Caco-2 (cell line): Measurements from ENCODE around the gene NUP35. TPM values are rescaled to one million over a fixed set of nuclear protein-coding genes. Genes with fewer than 3 reads are reported as not detected.

Source experiments
- BruUV-seq: library from RNA; stranded (reverse); fragments of 400-500 nt; replicated peaks from 2 replicates; lab custom pipeline; 2021; lab: Mats Ljungman, UMichigan
- CTCF ChIA-PET: fragments of 300-600 bp; sonication (Branson Sonifier 250); formaldehyde crosslinking; loops from one replicate; lab custom pipeline; 2022; ENCODE audit warnings: antibody characterized with exemption; lab: Charles Lee
- POLR2A ChIA-PET: fragments of 300-600 bp; sonication (Branson Sonifier 250); formaldehyde crosslinking; loops from one replicate; lab custom pipeline; 2022; ENCODE audit warnings: antibody characterized with exemption; lab: Charles Lee
- DNase-seq, 2 experiments: peaks; one replicate each; pipeline versions ENCODE4 v3.0.0 to v3.0.0-alpha.2; 2020 to 2022
- H3K27me3 ChIP-seq: replicated peaks from 2 replicates; pipeline ENCODE4 v1.6.0; 2011; ENCODE audit warnings: low read length; ENCODE audit not compliant: control insufficient read depth, insufficient read depth
- H3K36me3 ChIP-seq: 2 replicates; pipeline ENCODE4 v1.5.1; 2011; ENCODE audit warnings: low read length; ENCODE audit not compliant: control insufficient read depth, insufficient read depth
- H3K4me1 ChIP-seq: fragments of 250-450 bp; sonication (Bioruptor Pico); 2 replicates; pipeline ENCODE4 v1.5.1; 2020; ENCODE audit warnings: mild to moderate bottlenecking
- H3K4me3 ChIP-seq: 2 replicates; pipeline ENCODE4 v1.5.1; 2011; ENCODE audit warnings: low read depth, mild to moderate bottlenecking, control low read depth, low read length
- H3K9me3 ChIP-seq: fragments of 250-450 bp; sonication (Bioruptor Pico); 2 replicates; pipeline ENCODE4 v1.5.1; 2020; ENCODE audit warnings: mild to moderate bottlenecking, moderate library complexity
- H3K27ac Mint-ChIP-seq: one replicate; pipeline ENCODE4 v1.8.0; 2022; ENCODE audit warnings: mixed read lengths; ENCODE audit not compliant: unreplicated experiment
- H3K27me3 Mint-ChIP-seq: one replicate; pipeline ENCODE4 v1.8.0; 2022; ENCODE audit warnings: mixed read lengths; ENCODE audit not compliant: insufficient read depth, unreplicated experiment
- H3K36me3 Mint-ChIP-seq: one replicate; pipeline ENCODE4 v1.8.0; 2022; ENCODE audit warnings: mild to moderate bottlenecking, mixed read lengths; ENCODE audit not compliant: insufficient read depth, unreplicated experiment
- H3K4me1 Mint-ChIP-seq: one replicate; pipeline ENCODE4 v1.8.0; 2022; ENCODE audit warnings: low read depth, mixed read lengths; ENCODE audit not compliant: unreplicated experiment
- H3K4me3 Mint-ChIP-seq: one replicate; pipeline ENCODE4 v1.8.0; 2022; ENCODE audit warnings: mild to moderate bottlenecking, moderate library complexity, mixed read lengths; ENCODE audit not compliant: unreplicated experiment
- H3K9me3 Mint-ChIP-seq: one replicate; pipeline ENCODE4 v1.8.0; 2022; ENCODE audit warnings: mixed read lengths; ENCODE audit not compliant: unreplicated experiment
- CTCF ChIP-seq, 2 experiments: fragments of 200-600 bp in 1 of 2; IDR thresholded peaks; 1 replicate in 1 of 2; 2 replicates in 1 of 2; pipeline versions ENCODE4 v1.5.1 to v1.8.0; 2011 to 2022; ENCODE audit warnings: antibody characterized with exemption in 1 of 2, control low read depth in 1 of 2, inconsistent platforms in 1 of 2, low read depth in 1 of 2, low read length in 1 of 2, mild to moderate bottlenecking in 1 of 2, moderate library complexity in 1 of 2; ENCODE audit not compliant: insufficient read depth in 1 of 2, severe bottlenecking in 1 of 2, unreplicated experiment in 1 of 2
- intact Hi-C: fragments of 100-400 bp; cut with micrococcal nuclease; formaldehyde crosslinking; loops from one replicate; pipeline ENCODE4 v1.10.0; 2022; ENCODE audit not compliant: unreplicated experiment
- total RNA-seq: library from RNA; stranded (reverse); gene quantifications from 2 replicates; pipeline ENCODE4 v1.2.3, GENCODE V29; 2022

NUP35 gene
- total RNA-seq, 1 experiment from 2014 or later, result 34.7 TPM

GRCh38 chr2:183204397-183204796 lies 80.2 kb downstream of the NUP35 start:
- peaks cover 11% of the 10 kb centered on the region for H3K36me3 Mint-ChIP-seq
- H3K27me3 Mint-ChIP-seq, result no peaks in the 10 kb centered on the region
- Histone ChIP-seq H3K27me3 (no peaks in the 10 kb centered on the region), H3K4me3 (no peak overlapping the region), H3K9me3 (no peaks in the 10 kb centered on the region), H3K4me1 (peaks cover 15% of the 10 kb centered on the region), H3K36me3 (no peaks in the 10 kb centered on the region)
- POLR2A ChIA-PET, result no interaction called here
- H3K4me1 Mint-ChIP-seq, result peaks cover 24% of the 10 kb centered on the region
- BruUV-seq, result no TSS peak
- H3K4me3 Mint-ChIP-seq, result no peak overlapping the region
- no peak for TF ChIP-seq CTCF (IDR thresholded peaks at IDR 0.05; ENCODE audit: insufficient read depth in 1 of 2, low read depth in 1 of 2, low read length in 1 of 2, severe bottlenecking in 1 of 2, unreplicated experiment in 1 of 2)
- CTCF ChIA-PET, result no interaction called here
- H3K9me3 Mint-ChIP-seq, result peaks cover 17% of the 10 kb centered on the region
- H3K27ac Mint-ChIP-seq, result no peak overlapping the region
- DNase-seq, result no peak
- intact Hi-C loops, result no loop called here

GRCh38 chr2:183207110-183207509 lies 82.9 kb downstream of the NUP35 start:
- peak; percentile 59 to 69 for DNase-seq
- no TSS peak for BruUV-seq
- Histone ChIP-seq H3K4me1 (peaks cover 15% of the 10 kb centered on the region), H3K27me3 (no peaks in the 10 kb centered on the region), H3K9me3 (0 out of 2 replicates have a peak, but pooled peaks cover 5% of the 10 kb centered on the region), H3K36me3 (no peaks in the 10 kb centered on the region), H3K4me3 (no peak overlapping the region)
- peaks cover 24% of the 10 kb centered on the region for H3K4me1 Mint-ChIP-seq
- no peak for TF ChIP-seq CTCF (IDR thresholded peaks at IDR 0.05; ENCODE audit: insufficient read depth in 1 of 2, low read depth in 1 of 2, low read length in 1 of 2, severe bottlenecking in 1 of 2, unreplicated experiment in 1 of 2)
- H3K4me3 Mint-ChIP-seq, result peak overlapping the region; percentile 1
- ChIA-PET CTCF (no interaction called here), POLR2A (no interaction called here)
- H3K27me3 Mint-ChIP-seq, result no peaks in the 10 kb centered on the region
- peaks cover 19% of the 10 kb centered on the region for H3K36me3 Mint-ChIP-seq
- H3K27ac Mint-ChIP-seq, result peak overlapping the region; percentile 34
- peaks cover 29% of the 10 kb centered on the region for H3K9me3 Mint-ChIP-seq
- intact Hi-C loops, result no loop called here

- TF ChIP-seq CTCF (IDR thresholded peaks at IDR 0.05; ENCODE audit: insufficient read depth in 1 of 2, low read depth in 1 of 2, low read length in 1 of 2, severe bottlenecking in 1 of 2, unreplicated experiment in 1 of 2), result no peak
- peaks cover 19% of the 10 kb centered on the region for H3K36me3 Mint-ChIP-seq
- peaks cover 17% of the 10 kb centered on the region for H3K4me1 Mint-ChIP-seq
- ChIA-PET POLR2A (no interaction called here), CTCF (no interaction called here)
- no peak for DNase-seq
- peaks cover 29% of the 10 kb centered on the region for H3K9me3 Mint-ChIP-seq
- no peak overlapping the region for H3K27ac Mint-ChIP-seq
- peaks cover 15% of the 10 kb centered on the region for H3K4me1 ChIP-seq
- no peaks in the 10 kb centered on the region for H3K27me3 Mint-ChIP-seq
- no peaks in the 10 kb centered on the region for H3K27me3 ChIP-seq
- intact Hi-C loops, result no loop called here
- no TSS peak for BruUV-seq
- no peak overlapping the region for H3K4me3 ChIP-seq
- no peak overlapping the region for H3K4me3 Mint-ChIP-seq
- H3K36me3 ChIP-seq, result no peaks in the 10 kb centered on the region
- H3K9me3 ChIP-seq, result 0 out of 2 replicates have a peak, but pooled peaks cover 5% of the 10 kb centered on the region
Measured at GRCh38 chr2:183209395-183210028, 85.3 kb downstream of the NUP35 start.

Other genes starting within 250 kb of the NUP35 start
- gene NCKAP1, start 86.0 kb upstream of the NUP35 start, total RNA-seq, result 154 and 162 TPM in 2 replicates
- gene DUSP19, start 45.7 kb upstream of the NUP35 start, total RNA-seq, result 3.6 and 3.9 TPM in 2 replicates